ENCODE results near the gene GRAMD2B. TPM values are rescaled to one million over a fixed set of nuclear protein-coding genes. Genes with fewer than 3 reads are reported as not detected.
A peak's percentile ranks its signal among the peaks of the same experiment; 100 is the strongest.

GRAMD2B gene
- total RNA-seq, 1 donor = 23.5 TPM

- H3K4me3 ChIP-seq (ENCODE audit: low read depth, low read length) = no peak overlapping the region
- peak; percentile 24 for TF ChIP-seq CTCF (IDR thresholded peaks at IDR 0.05; ENCODE audit: insufficient read depth, low read length)
- DNase-seq (ENCODE audit: low read depth) = peak; percentile 66
These were observed 67.1 kb downstream of the GRAMD2B start for GRCh38 chr5:126490167-126490940.

GRCh38 chr5:126492939-126493338 is 69.7 kb downstream of the GRAMD2B start:
- no peak for DNase-seq (ENCODE audit: low read depth)
- TF ChIP-seq CTCF (IDR thresholded peaks at IDR 0.05; ENCODE audit: insufficient read depth, low read length) = peak; percentile 22
- no peak overlapping the region for H3K4me3 ChIP-seq (ENCODE audit: low read depth, low read length)

- no peak overlapping the region for H3K4me3 ChIP-seq (ENCODE audit: low read depth, low read length)
- DNase-seq (ENCODE audit: low read depth) = no peak
- TF ChIP-seq CTCF (IDR thresholded peaks at IDR 0.05; ENCODE audit: insufficient read depth, low read length) = no peak
These were observed 71.2 kb downstream of the GRAMD2B start for GRCh38 chr5:126494393-126494792.

GRCh38 chr5:126497506-126497905 is 74.3 kb downstream of the GRAMD2B start:
- DNase-seq (ENCODE audit: low read depth) = no peak

GRCh38 chr5:126499278-126499677 is 76.1 kb downstream of the GRAMD2B start:
- no peak for TF ChIP-seq CTCF (IDR thresholded peaks at IDR 0.05; ENCODE audit: insufficient read depth, low read length)
- H3K4me3 ChIP-seq (ENCODE audit: low read depth, low read length) = no peak overlapping the region
- DNase-seq (ENCODE audit: low read depth) = no peak

More at GRCh38 chr5:126497506-126497905, 74.3 kb downstream of the GRAMD2B start:
- no peak overlapping the region for H3K4me3 ChIP-seq (ENCODE audit: low read depth, low read length)
- no peak for TF ChIP-seq CTCF (IDR thresholded peaks at IDR 0.05; ENCODE audit: insufficient read depth, low read length)

GRCh38 chr5:126499853-126500342 is 76.7 kb downstream of the GRAMD2B start:
- no peak overlapping the region for H3K4me3 ChIP-seq (ENCODE audit: low read depth, low read length)
- peak; percentile 34 for DNase-seq (ENCODE audit: low read depth)
- TF ChIP-seq CTCF (IDR thresholded peaks at IDR 0.05; ENCODE audit: insufficient read depth, low read length) = peak; percentile 57

Data from fibroblast of the aortic adventitia (primary cell).